ENCODE measurements around the gene IL24.
"Not testable (repeated sequence)": the region's sequence is repeated elsewhere in the genome, so short reads cannot be mapped to it uniquely, and the experiment has no call there.

IL24 gene

GRCh38 chr1:206904423-206905142 lies 7.3 kb downstream of the IL24 start:
- DNase-seq (ENCODE audit: low read depth), result no peak

DNA sequence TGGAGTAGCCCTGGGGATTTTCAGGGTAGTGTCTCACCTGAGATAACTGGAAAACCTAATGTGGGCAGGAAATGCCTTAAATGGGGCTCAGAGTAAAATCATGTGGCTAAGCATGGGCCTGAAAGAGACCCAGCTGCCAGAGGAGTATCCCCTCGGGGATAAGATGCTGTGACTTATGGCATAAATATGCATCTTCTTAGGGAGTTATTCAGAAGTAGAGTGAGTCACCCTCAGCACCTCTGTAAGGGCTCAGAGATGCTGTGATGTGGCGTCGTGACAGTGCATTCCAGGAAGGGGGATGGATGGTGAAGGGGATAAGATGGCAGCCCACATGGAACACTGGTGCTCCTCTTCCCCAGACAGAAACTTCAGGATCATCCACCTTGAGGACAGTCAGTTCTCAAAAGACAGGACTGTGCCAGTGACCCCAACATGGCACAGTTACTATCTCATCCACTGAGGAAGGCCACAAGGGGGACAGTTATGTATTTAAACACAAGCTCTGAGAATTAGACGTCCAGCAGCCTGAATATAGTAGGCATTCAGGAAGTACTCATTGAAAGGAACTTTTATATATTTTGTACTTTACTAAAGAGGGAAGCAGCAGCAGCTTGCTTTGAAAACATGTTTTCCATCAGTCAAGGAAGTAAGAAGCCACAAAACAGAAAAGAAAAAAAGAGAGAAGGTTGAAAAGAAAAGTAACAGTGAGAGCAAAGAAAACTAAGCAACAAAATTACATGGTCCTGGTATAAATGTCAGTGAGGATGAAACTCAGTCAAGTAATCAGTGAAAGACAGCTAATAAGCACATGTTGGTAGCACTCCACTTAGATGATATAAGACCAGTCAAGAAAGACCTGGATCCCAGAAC lies 8.3 kb downstream of the IL24 start:
- DNase-seq (ENCODE audit: low read depth), result no peak

DNA sequence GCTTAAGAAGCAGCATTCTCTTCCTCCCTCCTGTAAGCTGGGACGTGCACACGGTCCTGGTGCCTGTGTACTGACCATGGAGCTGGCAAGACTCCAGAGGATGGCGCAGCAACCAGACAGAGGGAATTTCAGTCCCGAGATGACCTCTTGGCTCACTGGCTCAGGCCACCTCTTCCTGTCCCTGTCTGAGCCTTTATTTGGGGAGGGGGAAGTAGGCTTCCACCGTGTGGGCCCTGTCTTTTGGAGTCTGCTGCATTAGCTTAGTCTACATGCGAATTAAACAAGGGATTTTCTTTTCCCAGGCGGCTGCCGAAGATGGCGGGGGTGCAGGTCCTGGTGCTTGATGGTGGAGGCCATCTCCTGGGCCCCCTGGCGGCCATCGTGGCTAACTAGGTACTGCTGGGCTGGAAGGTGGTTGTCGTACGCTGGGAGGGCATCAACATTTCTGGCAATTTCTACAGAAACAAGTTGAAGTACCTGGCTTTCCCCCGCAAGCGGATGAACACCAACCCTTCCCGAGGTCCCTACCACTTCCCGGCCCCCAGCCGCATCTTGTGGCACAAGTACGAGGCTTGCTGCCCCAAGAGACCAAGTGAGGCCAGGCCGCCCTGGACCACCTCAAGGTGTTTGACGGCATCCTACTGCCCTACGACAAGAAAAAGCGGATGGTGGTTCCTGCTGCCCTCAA lies 10.2 kb downstream of the IL24 start:
- DNase-seq (ENCODE audit: low read depth), result no peak

GRCh38 chr1:206908038-206908437 lies 10.8 kb downstream of the IL24 start:
- no peak for DNase-seq (ENCODE audit: low read depth)

DNA sequence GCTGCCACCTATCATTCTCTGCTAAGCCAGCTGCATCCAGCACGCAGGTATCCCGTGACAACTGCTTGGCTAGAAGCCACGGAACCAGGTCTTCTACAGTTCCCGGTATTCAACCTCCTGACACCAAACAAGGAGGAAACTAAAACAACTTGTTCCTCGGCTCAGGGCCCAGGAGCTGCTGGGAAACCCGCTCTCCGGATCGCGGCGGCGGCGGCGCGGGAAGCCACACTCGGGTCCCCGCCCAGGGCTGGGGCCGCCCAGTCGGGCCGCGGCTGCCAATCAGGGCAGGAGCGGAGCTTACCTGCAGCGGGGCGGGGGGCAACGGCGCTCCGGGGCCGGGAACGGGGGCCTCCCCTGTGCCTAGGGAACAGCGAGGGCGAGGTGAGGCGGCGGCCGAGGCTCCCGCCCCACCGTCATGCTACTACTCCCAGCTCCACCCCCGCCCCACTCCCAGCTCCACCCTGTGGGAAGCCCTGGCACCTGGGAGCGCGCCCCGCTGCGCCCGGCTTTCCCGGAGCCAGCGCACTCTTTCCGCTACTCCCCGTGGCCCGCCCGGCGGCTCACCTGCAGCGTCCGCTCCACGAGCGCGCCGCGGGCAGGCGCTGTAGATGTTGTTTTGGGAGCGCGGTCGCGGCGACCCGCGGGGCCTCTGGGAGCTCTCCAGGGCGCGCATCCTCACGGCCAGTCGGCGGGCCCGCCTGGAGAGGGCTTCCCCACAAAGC lies 12.1 kb downstream of the IL24 start:
- DNase-seq (ENCODE audit: low read depth), result peak; percentile 40

- DNase-seq (ENCODE audit: low read depth), result no peak
These were observed 12.7 kb downstream of the IL24 start for GRCh38 chr1:206909883-206910318.

- no peak for DNase-seq (ENCODE audit: low read depth)
These were observed 13.9 kb downstream of the IL24 start for GRCh38 chr1:206911064-206911663.

DNA sequence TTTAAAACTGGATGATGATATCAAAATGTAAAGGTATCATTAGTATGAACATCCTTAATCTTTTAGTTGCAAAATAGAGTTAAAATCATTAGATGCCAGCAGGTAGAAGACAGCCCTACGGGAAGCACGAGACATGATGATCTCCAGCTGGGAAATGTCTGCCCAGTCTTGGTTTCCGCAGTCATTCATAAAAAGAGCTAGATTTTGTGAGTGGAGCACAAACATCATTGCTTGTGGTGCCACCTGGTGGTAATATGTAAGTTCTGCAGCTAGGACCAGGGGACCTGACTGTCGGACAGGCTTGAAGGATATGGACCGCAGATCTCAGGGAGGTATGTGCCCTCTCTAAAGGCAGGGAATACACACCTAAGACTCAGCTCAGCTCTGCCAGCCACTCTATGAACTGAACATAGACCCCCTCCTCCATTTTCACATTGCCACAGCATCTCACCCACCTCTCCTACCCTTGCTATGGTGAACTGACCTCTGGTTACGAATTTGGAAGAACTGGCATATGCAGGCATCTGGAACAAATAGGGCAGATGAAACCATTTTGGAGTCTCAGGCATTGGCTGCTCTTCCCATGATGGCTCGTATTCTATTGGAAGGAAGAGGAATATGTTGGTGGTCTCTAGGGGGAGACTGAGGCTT lies 15.3 kb downstream of the IL24 start:
- peak; percentile 43 for DNase-seq (ENCODE audit: low read depth)

DNA sequence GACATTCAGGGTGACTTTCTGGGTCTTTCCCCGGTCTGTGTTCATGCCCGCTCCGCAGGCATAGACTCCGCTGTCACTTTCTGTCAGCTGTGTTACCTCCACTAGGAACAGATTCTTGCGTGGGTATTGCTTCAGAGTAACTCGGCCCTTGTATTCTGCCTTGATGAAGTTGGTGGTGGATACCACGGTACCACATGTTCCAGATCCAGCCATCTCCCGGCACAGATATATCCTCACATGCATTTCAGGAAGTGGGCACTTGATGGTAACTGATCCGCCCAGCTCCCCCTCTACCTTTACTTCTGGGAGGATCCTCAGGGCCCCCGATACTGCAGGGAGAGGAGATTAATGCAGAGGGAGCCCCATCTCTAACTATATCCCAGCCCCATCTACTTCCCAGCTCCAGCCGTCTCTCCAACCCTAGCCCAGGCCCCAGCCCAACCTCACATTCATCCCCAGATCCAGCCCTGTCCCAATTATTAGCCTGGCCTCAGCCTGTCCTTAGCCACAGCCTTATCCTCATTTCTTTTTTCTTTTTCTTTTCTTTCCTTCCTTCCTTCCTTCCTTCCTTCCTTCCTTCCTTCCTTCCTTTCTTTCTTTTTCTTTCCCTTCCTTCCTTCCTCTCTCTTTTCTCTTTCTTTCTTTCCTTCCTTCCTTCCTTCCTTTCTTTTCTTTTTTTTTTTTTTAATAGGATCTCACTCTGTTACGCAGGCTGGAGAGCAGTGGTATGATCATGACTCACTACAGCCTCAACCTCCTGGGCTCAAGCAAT lies 16.7 kb downstream of the IL24 start:
- no peak for DNase-seq (ENCODE audit: low read depth)

GRCh38 chr1:206915030-206915735 lies 17.9 kb downstream of the IL24 start:
- no peak for DNase-seq (ENCODE audit: low read depth)

DNA sequence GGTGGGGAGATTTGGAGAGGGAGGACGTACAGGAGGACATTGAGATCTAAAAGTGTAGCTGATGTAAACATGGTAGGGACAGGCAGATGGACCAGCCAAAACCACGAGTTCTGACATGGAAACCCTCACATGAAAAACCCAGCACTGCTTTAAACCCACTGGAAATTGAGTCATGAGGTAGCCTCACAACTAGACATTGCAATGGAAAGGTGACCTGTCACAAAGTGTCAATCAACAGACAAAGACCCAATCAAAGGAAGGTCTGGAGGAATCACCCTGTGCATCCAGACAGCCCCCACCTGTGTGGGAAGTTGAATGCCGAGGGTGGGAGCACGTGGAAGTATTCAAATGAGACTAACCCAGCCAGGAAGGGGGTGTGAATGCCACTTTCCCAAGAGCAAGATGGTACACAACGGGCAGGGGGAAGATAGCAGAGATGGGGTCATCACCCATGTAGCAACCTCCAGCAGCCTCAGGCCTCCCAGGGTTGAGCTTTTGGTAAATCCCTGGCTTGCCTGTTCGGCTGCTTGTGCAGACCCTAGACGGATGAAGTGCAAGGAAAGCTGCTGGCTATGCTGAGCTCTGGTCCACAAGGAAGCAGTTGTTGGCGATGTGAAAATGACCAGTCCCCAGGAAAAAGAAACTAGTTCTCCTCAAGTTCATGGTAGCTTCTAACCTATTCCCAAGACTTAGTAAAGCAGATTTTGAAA lies 18.9 kb downstream of the IL24 start:
- no peak for DNase-seq (ENCODE audit: low read depth)

DNA sequence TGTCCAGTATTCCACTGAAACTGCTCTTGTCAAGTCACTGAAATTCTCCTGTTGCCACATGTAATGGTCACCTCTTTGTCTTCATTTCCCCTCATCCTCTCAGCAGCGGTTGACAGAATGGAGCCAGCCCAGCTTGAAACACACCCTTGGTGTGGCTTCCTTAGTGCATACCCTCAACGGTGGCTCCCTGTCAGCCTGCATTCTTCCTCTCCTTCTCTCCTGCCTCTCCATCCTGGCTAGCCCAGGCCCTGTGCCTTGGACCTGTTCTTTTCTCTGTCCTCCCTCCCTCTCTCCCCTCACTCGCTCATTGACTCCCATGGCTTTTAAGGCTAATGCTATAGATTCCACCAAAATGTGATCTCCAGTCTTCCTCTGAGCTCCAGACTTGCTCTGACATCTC lies 20.8 kb downstream of the IL24 start:
- DNase-seq (ENCODE audit: low read depth), result no peak

DNA sequence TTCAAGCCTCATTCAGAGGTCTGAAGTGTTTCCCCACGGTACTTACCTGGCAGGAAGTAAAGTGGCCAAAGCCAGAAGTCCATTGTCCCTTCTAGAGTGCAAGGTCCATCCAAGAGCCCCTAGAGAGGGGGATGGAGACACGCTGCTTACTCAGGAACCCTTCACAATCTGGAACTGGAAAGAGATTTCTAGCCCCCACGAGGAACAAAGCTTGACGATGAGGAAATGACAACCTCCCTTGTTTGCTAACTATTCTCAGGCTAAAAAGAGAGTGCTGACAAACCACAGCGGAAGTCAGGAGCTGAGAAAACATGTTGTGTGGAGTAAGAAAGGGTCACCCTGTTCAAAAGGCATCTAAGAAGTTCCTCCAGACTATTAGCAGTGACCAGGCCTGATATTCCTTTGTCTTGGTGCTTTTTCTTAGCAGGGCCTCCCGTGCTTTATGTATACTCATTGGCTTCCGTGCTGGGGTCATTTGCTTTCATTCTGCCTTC lies 24.6 kb downstream of the IL24 start, which contains the start of gene FCMR:
Gene FCMR (minus strand): TSS at position 170 of the 494 bp plus-strand sequence. CDS start 87 bp downstream, at position 83.
- peak; percentile 38 for DNase-seq (ENCODE audit: low read depth)

DNA sequence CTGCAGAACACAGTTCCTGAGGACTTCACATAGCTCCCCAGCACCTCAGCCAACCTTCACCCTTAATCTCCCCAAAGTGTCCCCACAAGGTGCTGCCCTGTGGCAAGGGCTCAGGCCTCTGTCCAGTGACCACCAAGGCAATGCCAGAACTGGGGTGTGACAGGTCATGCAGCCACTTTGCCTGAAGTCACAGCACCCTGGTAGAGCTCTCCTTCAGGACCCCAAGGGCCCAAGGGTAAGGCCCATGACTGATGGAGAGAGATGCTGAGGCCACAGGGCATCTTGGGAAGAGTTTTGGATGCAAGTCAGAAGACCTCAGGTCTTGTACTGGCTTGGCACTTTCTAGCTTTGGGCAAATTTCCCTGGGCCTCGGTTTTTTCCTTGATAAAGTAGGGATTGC lies 25.3 kb downstream of the IL24 start:
- no peak for DNase-seq (ENCODE audit: low read depth)

- peak; percentile 62 for DNase-seq (ENCODE audit: low read depth)
These were observed 26.0 kb downstream of the IL24 start for GRCh38 chr1:206923009-206923960.

DNA sequence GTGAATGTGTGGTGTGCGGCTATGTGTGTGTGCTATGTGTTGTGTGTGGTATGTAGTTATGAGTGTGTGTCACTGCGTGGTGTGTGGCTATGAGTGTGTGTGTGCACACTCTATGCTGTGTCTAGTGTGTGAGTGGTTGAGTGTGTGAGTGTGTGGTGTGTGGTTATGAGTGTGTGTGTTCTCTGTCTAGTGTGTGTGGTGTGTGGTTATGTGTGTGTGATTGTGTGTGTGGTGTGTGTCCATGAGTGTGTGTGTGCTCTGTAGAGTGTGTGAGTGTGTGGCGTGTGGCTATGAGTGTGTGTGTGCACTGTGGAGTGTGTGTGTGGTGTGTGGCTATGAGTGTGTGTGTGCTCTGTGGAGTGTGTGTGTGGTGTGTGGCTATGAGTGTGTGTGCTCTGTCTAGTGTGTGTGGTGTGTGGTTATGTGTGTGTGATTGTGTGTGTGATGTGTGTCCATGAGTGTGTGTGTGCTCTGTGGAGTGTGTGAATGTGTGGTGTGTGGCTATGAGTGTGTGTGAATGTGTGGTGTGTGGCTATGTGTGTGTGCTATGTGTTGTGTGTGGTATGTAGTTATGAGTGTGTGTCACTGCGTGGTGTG lies 26.8 kb downstream of the IL24 start:
- DNase-seq (ENCODE audit: low read depth), result not testable (repeated sequence)

DNA sequence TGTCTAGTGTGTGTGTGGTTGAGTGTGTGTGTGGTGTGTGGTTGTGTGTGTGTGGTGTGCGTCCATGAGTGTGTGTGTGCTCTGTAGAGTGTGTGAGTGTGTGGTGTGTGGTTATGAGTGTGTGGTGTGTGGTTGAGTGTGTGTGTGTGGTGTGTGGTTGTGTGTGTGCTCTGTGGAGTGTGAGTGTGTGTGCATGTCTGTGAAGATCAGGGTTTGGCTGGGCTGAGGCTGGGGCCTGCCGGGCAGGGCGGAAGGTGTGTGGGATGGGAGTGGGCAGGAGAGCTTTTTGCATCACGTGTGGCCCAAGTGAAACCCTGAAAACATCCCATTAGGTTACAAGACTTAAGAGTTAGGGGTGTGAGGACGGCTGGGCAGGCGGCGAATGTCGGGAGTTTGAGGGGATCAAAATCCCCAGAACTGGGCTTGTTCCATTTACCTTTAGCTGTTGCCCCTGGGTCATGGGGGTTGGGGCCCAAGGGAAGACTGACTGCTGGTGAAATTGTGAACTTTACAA lies 27.4 kb downstream of the IL24 start:
- no peak for DNase-seq (ENCODE audit: low read depth)

Measured in T follicular helper cell (primary cell).